TTC549 (cell line): ENCODE data around the gene BOD1L1.
"Not testable (repeated sequence)": the region's sequence is repeated elsewhere in the genome, so short reads cannot be mapped to it uniquely, and the experiment has no call there.

Experiments
- FAIRE-seq: peaks from 2 replicates; lab custom pipeline; 2012; peaks lifted over from hg19 to GRCh38; lab: Jason Lieb, UNC

Gene BOD1L1

GRCh38 chr4:13618212-13618806 is 9.2 kb downstream of the BOD1L1 start:
- FAIRE-seq = no peak

GRCh38 chr4:13617801-13618200 is 9.7 kb downstream of the BOD1L1 start:
- FAIRE-seq = no peak

GRCh38 chr4:13616597-13616996 is 10.9 kb downstream of the BOD1L1 start:
- FAIRE-seq = no peak

- no peak for FAIRE-seq
These were observed 12.4 kb downstream of the BOD1L1 start for GRCh38 chr4:13615161-13615560.

- no peak for FAIRE-seq
These were observed 15.0 kb downstream of the BOD1L1 start for GRCh38 chr4:13612569-13612968.

GRCh38 chr4:13611283-13611842 is 16.2 kb downstream of the BOD1L1 start:
- no peak for FAIRE-seq

GRCh38 chr4:13605330-13605729 is 22.2 kb downstream of the BOD1L1 start:
- no peak for FAIRE-seq

- FAIRE-seq = no peak
These were observed 25.7 kb downstream of the BOD1L1 start for GRCh38 chr4:13601848-13602247.

GRCh38 chr4:13601048-13601447 is 26.5 kb downstream of the BOD1L1 start:
- no peak for FAIRE-seq

GRCh38 chr4:13599159-13599558 is 28.4 kb downstream of the BOD1L1 start:
- no peak for FAIRE-seq

GRCh38 chr4:13597604-13598003 is 29.9 kb downstream of the BOD1L1 start:
- no peak for FAIRE-seq

GRCh38 chr4:13597141-13597540 is 30.4 kb downstream of the BOD1L1 start:
- FAIRE-seq = no peak

GRCh38 chr4:13592220-13592619 is 35.3 kb downstream of the BOD1L1 start:
- no peak for FAIRE-seq

- no peak for FAIRE-seq
These were observed 36.8 kb downstream of the BOD1L1 start for GRCh38 chr4:13590766-13591165.

- FAIRE-seq = no peak
These were observed 38.6 kb downstream of the BOD1L1 start for GRCh38 chr4:13588954-13589353.

GRCh38 chr4:13584481-13584880 is 43.0 kb downstream of the BOD1L1 start:
- no peak for FAIRE-seq

GRCh38 chr4:13580036-13580435 is 47.5 kb downstream of the BOD1L1 start:
- FAIRE-seq = no peak

- no peak for FAIRE-seq
These were observed 49.9 kb downstream of the BOD1L1 start for GRCh38 chr4:13577660-13578059.

GRCh38 chr4:13570916-13571315 is 56.6 kb downstream of the BOD1L1 start:
- FAIRE-seq = no peak

GRCh38 chr4:13567125-13567524 is 60.4 kb downstream of the BOD1L1 start:
- no peak for FAIRE-seq

- no peak for FAIRE-seq
These were observed 64.6 kb downstream of the BOD1L1 start for GRCh38 chr4:13562876-13563275.

GRCh38 chr4:13561673-13562072 is 65.9 kb downstream of the BOD1L1 start:
- no peak for FAIRE-seq

- not testable (repeated sequence) for FAIRE-seq
These were observed 67.4 kb downstream of the BOD1L1 start for GRCh38 chr4:13560111-13560510.

GRCh38 chr4:13559413-13559812 is 68.1 kb downstream of the BOD1L1 start:
- FAIRE-seq = no peak

- FAIRE-seq = no peak
These were observed 68.6 kb downstream of the BOD1L1 start for GRCh38 chr4:13558881-13559280.
